Stromal cell of bone marrow (primary cell): ENCODE measurements around the gene CLEC16A.
"Not testable (repeated sequence)": the region's sequence is repeated elsewhere in the genome, so short reads cannot be mapped to it uniquely, and the experiment has no call there.

Source experiments
- DNase-seq: peaks from one replicate; pipeline ENCODE4 v3.0.0-alpha.2; 2012; ENCODE audit warnings: low read depth

Gene CLEC16A

GRCh38 chr16:10944249-10945064, at the start of gene CLEC16A:
Gene CLEC16A, plus strand, starts transcription at chr16:10944564. Its CDS starts 154 bp downstream, at chr16:10944718.
- peak; percentile 92 for DNase-seq

- peak; percentile 5 for DNase-seq
These were observed 49.1 kb upstream of the CLEC16A start for GRCh38 chr16:10895053-10895946.

- no peak for DNase-seq
These were observed 48.2 kb upstream of the CLEC16A start for GRCh38 chr16:10896165-10896564.

- DNase-seq = no peak
These were observed 47.6 kb upstream of the CLEC16A start for GRCh38 chr16:10896723-10897122.

- DNase-seq = no peak
These were observed 47.2 kb upstream of the CLEC16A start for GRCh38 chr16:10897134-10897533.

GRCh38 chr16:10902999-10903398, 41.4 kb upstream of the CLEC16A start:
- DNase-seq = no peak

- DNase-seq = no peak
These were observed 37.9 kb upstream of the CLEC16A start for GRCh38 chr16:10906482-10906881.

GRCh38 chr16:10906914-10907756, 37.2 kb upstream of the CLEC16A start:
- DNase-seq = no peak

- DNase-seq = no peak
These were observed 36.7 kb upstream of the CLEC16A start for GRCh38 chr16:10907757-10908045.

GRCh38 chr16:10911267-10911666, 33.1 kb upstream of the CLEC16A start:
- no peak for DNase-seq

GRCh38 chr16:10916534-10916933, 27.8 kb upstream of the CLEC16A start:
- DNase-seq = no peak

GRCh38 chr16:10918294-10919002, 25.9 kb upstream of the CLEC16A start:
- DNase-seq = peak; percentile 96

- no peak for DNase-seq
These were observed 25.4 kb upstream of the CLEC16A start for GRCh38 chr16:10919003-10919351.

- no peak for DNase-seq
These were observed 23.5 kb upstream of the CLEC16A start for GRCh38 chr16:10920726-10921427.

GRCh38 chr16:10921536-10922327, 22.6 kb upstream of the CLEC16A start:
- no peak for DNase-seq

- DNase-seq = no peak
These were observed 21.8 kb upstream of the CLEC16A start for GRCh38 chr16:10922328-10923145.

- no peak for DNase-seq
These were observed 21.2 kb upstream of the CLEC16A start for GRCh38 chr16:10923146-10923649.

- DNase-seq = no peak
These were observed 20.6 kb upstream of the CLEC16A start for GRCh38 chr16:10923650-10924214.

- not testable (repeated sequence) for DNase-seq
These were observed 19.1 kb upstream of the CLEC16A start for GRCh38 chr16:10925285-10925684.
